Stimulated activated memory B cell treated with anti-CD40 and anti-IgM and Interleukin-4, amounts not matched to agents 10 μg/mL and 1 μg/mL and 100 μg/mL, for 72 hours (primary cell): Measurements from ENCODE around the gene UNK.
"Not testable (repeated sequence)": the region's sequence is repeated elsewhere in the genome, so short reads cannot be mapped to it uniquely, and the experiment has no call there.

Experiments used
- ATAC-seq: fragments of 150-1000 bp; cut with Tn5 transposase; 2 replicates; pipeline ENCODE4 v1.10.0; 2021
- H3K27ac Mint-ChIP-seq: one replicate; pipeline ENCODE4 v1.8.0; 2022; ENCODE audit warnings: mild to moderate bottlenecking, mixed read lengths
- H3K27me3 Mint-ChIP-seq: one replicate; pipeline ENCODE4 v1.8.0; 2022; ENCODE audit warnings: mixed read lengths
- H3K36me3 Mint-ChIP-seq: one replicate; pipeline ENCODE4 v1.8.0; 2022; ENCODE audit warnings: mixed read lengths
- H3K4me1 Mint-ChIP-seq: one replicate; pipeline ENCODE4 v1.8.0; 2022; ENCODE audit warnings: mixed read lengths
- H3K4me3 Mint-ChIP-seq: one replicate; pipeline ENCODE4 v1.8.0; 2022; ENCODE audit warnings: mild to moderate bottlenecking, moderate library complexity, mixed read lengths
- H3K9me3 Mint-ChIP-seq: one replicate; pipeline ENCODE4 v1.8.0; 2022; ENCODE audit warnings: mixed read lengths

Gene UNK

DNA sequence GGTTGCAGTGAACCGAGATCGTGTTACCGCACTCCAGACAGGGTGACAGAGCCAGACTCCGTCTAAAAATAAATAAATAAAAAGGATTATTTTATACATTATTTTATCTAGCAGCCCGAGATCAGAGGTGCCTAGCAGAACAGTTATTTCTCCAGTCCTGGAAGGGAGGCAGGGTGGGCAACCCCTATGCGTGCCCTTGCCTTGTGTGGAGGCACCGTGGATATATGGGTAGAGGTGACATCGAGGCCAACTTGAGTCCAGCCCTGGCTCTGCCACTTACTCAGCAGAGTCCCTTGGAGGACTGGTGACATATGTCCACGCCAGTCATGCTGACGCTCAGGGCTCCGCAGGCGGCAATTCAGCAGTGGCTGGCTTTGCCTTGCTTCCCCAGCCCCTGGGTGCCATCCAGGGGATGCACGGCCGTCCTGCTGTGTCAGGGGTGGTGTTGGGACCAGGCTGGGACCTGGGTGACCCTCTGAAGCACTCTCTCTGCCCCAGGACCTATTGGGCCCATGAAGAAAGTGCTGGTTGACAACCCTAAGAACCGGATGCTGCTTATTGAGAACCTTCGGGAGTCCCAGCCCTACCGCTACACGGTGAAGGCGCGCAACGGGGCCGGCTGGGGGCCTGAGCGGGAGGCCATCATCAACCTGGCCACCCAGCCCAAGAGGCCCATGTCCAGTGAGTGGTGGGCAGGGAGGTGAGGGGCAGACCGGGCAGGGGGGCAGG is 32.8 kb upstream of the UNK start:
- Mint-ChIP-seq H3K4me3 (no peak overlapping the region), H3K9me3 (no peaks in the 10 kb centered on the region), H3K27me3 (no peaks in the 10 kb centered on the region), H3K4me1 (peaks cover 31% of the 10 kb centered on the region), H3K36me3 (no peaks in the 10 kb centered on the region), H3K27ac (no peak overlapping the region)
- ATAC-seq: no peak

GRCh38 chr17:75752405-75752709 is 32.2 kb upstream of the UNK start:
- Mint-ChIP-seq H3K27ac (no peak overlapping the region), H3K36me3 (no peaks in the 10 kb centered on the region), H3K27me3 (no peaks in the 10 kb centered on the region), H3K4me1 (peaks cover 31% of the 10 kb centered on the region), H3K4me3 (no peak overlapping the region), H3K9me3 (no peaks in the 10 kb centered on the region)
- ATAC-seq: no peak

DNA sequence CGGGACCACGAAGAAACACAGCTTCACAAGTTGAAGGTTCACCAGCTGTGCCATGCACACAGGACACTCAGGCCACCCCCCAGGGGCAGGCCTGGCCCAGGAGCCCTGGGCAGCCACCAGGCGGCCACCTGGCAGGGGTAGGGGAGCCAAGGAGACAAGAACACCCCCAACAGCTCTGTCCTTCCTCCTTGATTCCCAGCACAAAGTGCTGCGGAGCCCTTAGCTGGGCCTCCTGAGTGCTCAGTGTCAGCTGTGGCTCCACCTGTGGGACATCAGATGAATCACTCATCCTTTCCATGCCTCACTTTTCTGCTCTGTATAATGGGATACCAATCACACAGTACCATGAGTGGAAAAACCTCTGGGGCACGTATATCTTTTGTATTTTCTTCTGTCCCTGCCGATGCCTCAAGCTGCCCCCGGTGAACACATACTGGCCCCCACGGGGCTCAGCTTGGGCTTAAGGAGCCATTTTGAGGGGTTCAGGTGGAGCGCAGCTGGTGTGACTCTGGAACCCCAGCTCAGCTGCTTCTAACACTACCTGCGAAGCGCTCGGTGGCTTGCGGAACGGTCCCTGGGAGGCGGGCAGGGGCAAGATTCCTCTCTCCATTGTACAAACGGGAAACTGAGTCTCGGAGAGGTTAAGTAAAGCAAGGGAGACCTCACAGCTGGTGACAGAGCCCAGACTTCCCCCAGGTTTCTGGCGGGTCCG is 31.6 kb upstream of the UNK start:
- H3K27me3 Mint-ChIP-seq: no peaks in the 10 kb centered on the region
- ATAC-seq: no peak

GRCh38 chr17:75753514-75754377 is 30.9 kb upstream of the UNK start:
- Mint-ChIP-seq H3K4me1 (peaks cover 24% of the 10 kb centered on the region), H3K4me3 (peak overlapping the region; percentile 72), H3K9me3 (no peaks in the 10 kb centered on the region), H3K27me3 (no peaks in the 10 kb centered on the region), H3K36me3 (peaks cover 2% of the 10 kb centered on the region), H3K27ac (peak overlapping the region; percentile 74)
- peak; percentile 86 for ATAC-seq

More for the DNA sequence above, 31.6 kb upstream of the UNK start:
- Mint-ChIP-seq H3K4me3 (peak overlapping the region; percentile 72), H3K36me3 (no peaks in the 10 kb centered on the region), H3K27ac (peak overlapping the region; percentile 74), H3K4me1 (peaks cover 25% of the 10 kb centered on the region), H3K9me3 (no peaks in the 10 kb centered on the region)

DNA sequence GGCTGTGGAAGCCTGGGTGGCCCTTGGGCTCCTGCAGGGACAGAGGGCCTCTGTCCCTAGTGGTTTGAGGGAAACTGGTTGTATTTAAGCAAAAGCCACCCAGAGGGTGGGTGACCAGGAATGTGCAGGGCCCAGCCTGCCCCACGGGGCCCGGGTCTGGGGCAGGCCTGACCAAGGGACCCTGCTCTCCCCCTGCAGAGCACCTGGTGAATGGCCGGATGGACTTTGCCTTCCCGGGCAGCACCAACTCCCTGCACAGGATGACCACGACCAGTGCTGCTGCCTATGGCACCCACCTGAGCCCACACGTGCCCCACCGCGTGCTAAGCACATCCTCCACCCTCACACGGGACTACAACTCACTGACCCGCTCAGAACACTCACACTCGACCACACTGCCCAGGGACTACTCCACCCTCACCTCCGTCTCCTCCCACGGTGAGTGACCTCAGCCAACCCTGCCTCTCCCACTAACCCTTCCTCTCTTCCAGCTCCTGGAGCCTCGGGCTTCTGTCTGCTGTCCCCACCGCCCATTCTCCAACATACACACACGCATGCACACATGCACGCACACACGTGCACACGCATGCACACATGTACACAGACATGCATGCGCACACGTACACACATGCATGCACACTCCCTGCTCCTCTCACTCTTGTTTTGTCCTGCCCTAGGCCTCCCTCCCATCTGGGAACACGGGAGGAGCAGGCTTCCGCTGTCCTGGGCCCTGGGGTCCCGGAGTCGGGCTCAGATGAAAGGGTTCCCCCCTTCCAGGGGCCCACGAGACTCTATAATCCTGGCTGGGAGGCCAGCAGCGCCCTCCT is 30.0 kb upstream of the UNK start:
- Mint-ChIP-seq H3K9me3 (no peaks in the 10 kb centered on the region), H3K4me1 (peaks cover 22% of the 10 kb centered on the region), H3K27me3 (no peaks in the 10 kb centered on the region), H3K27ac (peak overlapping the region; percentile 66), H3K36me3 (peaks cover 9% of the 10 kb centered on the region), H3K4me3 (peak overlapping the region; percentile 24)
- ATAC-seq: no peak

DNA sequence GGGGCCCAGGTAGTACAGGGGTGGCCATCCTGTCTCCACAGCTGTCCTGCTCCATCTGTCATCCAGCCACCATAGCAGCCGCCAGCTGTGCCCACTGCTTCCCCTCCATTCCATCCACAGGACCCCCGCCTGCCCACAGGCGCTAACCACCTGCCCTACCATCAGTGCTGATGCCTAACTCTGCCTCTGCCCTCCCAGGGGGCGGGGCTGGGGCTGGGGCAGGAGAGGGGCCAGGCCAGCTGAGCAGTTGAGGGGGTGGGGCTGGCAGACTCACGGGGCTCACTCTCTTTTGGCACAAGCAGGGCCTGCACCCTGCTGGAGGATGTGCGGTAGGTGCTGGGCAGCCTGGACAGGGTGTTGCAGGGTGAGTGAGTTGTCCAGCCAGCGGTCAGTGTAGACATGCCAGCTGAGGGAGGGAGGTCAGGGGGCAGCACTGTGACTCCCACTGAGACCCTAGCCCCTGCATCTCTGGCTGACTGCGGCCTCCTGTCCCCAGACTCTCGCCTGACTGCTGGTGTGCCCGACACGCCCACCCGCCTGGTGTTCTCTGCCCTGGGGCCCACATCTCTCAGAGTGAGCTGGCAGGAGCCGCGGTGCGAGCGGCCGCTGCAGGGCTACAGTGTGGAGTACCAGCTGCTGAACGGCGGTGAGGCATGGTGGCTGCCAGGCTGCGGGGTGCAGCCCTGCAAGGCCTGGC is 29.3 kb upstream of the UNK start:
- Mint-ChIP-seq H3K4me3 (peak overlapping the region; percentile 24), H3K27me3 (no peaks in the 10 kb centered on the region), H3K36me3 (peaks cover 9% of the 10 kb centered on the region), H3K9me3 (no peaks in the 10 kb centered on the region), H3K27ac (peak overlapping the region; percentile 66), H3K4me1 (peaks cover 15% of the 10 kb centered on the region)
- no peak for ATAC-seq

GRCh38 chr17:75755990-75756389 is 28.6 kb upstream of the UNK start:
- Mint-ChIP-seq H3K27me3 (no peaks in the 10 kb centered on the region), H3K4me3 (no peak overlapping the region), H3K9me3 (no peaks in the 10 kb centered on the region), H3K4me1 (peaks cover 15% of the 10 kb centered on the region), H3K27ac (no peak overlapping the region), H3K36me3 (peaks cover 9% of the 10 kb centered on the region)
- no peak for ATAC-seq

DNA sequence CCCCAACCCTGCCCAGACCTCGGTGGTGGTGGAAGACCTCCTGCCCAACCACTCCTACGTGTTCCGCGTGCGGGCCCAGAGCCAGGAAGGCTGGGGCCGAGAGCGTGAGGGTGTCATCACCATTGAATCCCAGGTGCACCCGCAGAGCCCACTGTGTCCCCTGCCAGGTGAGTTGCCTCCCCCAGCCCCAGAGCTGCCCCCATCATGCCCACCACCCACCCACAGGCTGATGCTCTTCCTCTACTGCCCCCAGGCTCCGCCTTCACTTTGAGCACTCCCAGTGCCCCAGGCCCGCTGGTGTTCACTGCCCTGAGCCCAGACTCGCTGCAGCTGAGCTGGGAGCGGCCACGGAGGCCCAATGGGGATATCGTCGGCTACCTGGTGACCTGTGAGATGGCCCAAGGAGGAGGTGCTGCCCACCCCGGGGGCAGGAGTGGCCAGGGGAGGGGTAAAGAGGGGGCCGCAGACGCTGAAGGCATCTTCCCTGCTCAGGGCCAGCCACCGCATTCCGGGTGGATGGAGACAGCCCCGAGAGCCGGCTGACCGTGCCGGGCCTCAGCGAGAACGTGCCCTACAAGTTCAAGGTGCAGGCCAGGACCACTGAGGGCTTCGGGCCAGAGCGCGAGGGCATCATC is 28.0 kb upstream of the UNK start:
- no peaks in the 10 kb centered on the region for H3K27me3 Mint-ChIP-seq
- H3K36me3 Mint-ChIP-seq: peaks cover 9% of the 10 kb centered on the region
- no peak overlapping the region for H3K27ac Mint-ChIP-seq
- H3K9me3 Mint-ChIP-seq: no peaks in the 10 kb centered on the region
- no peak for ATAC-seq
- H3K4me1 Mint-ChIP-seq: peaks cover 15% of the 10 kb centered on the region
- no peak overlapping the region for H3K4me3 Mint-ChIP-seq

DNA sequence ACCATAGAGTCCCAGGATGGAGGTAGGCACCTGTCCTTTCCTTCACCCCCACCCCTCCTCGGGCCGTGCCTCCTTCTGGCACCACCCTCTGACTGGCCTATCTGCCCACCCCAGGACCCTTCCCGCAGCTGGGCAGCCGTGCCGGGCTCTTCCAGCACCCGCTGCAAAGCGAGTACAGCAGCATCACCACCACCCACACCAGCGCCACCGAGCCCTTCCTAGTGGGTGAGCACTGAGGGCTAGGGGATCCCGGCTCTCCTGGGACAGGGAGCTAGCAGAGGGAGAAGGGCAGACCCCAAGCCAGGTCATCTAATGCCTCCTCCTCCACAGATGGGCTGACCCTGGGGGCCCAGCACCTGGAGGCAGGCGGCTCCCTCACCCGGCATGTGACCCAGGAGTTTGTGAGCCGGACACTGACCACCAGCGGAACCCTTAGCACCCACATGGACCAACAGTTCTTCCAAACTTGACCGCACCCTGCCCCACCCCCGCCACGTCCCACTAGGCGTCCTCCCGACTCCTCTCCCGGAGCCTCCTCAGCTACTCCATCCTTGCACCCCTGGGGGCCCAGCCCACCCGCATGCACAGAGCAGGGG is 27.4 kb upstream of the UNK start:
- no peak for ATAC-seq
- Mint-ChIP-seq H3K27ac (no peak overlapping the region), H3K9me3 (no peaks in the 10 kb centered on the region), H3K27me3 (no peaks in the 10 kb centered on the region), H3K36me3 (peaks cover 10% of the 10 kb centered on the region), H3K4me3 (no peak overlapping the region), H3K4me1 (peaks cover 15% of the 10 kb centered on the region)

GRCh38 chr17:75758131-75758905 is 26.3 kb upstream of the UNK start:
- no peaks in the 10 kb centered on the region for H3K27me3 Mint-ChIP-seq
- H3K27ac Mint-ChIP-seq: no peak overlapping the region
- no peak overlapping the region for H3K4me3 Mint-ChIP-seq
- H3K36me3 Mint-ChIP-seq: peaks cover 17% of the 10 kb centered on the region
- no peak for ATAC-seq
- H3K4me1 Mint-ChIP-seq: peaks cover 21% of the 10 kb centered on the region
- H3K9me3 Mint-ChIP-seq: no peaks in the 10 kb centered on the region

GRCh38 chr17:75759457-75759856 is 25.1 kb upstream of the UNK start:
- Mint-ChIP-seq H3K27ac (peak overlapping the region; percentile 55), H3K4me1 (peaks cover 31% of the 10 kb centered on the region), H3K27me3 (no peaks in the 10 kb centered on the region), H3K9me3 (no peaks in the 10 kb centered on the region), H3K4me3 (no peak overlapping the region), H3K36me3 (peaks cover 17% of the 10 kb centered on the region)
- no peak for ATAC-seq

GRCh38 chr17:75759978-75760640 is 24.5 kb upstream of the UNK start:
- H3K36me3 Mint-ChIP-seq: peaks cover 17% of the 10 kb centered on the region
- not testable (repeated sequence) for ATAC-seq

More at GRCh38 chr17:75759978-75760640, 24.5 kb upstream of the UNK start:
- H3K4me3 Mint-ChIP-seq, H3K27ac Mint-ChIP-seq, H3K27me3 Mint-ChIP-seq, H3K9me3 Mint-ChIP-seq: not testable (repeated sequence)
- peaks cover 28% of the 10 kb centered on the region for H3K4me1 Mint-ChIP-seq
